ENCODE results near the gene SMG6.

DNA sequence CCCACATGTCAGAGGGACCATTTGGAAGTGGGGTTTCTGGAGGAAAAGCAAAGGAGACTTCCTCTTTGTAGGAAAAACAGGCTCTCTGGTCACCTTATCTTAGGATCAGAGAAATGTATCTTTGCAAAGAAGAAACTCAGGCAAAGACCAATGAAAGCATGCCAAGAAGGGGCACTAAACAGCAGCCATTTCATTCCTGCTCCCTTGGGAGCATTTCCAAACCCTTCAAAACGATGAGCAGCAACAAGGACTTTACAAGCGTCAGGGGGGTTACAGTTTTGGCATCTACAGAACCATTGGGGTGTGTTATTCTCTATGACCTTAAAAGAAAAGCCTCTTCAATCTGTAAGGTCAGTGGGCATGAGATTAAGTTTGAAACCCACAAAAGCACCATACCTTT is 122.8 kb downstream of the SMG6 start:
- TF ChIP-seq, protein P1, sequence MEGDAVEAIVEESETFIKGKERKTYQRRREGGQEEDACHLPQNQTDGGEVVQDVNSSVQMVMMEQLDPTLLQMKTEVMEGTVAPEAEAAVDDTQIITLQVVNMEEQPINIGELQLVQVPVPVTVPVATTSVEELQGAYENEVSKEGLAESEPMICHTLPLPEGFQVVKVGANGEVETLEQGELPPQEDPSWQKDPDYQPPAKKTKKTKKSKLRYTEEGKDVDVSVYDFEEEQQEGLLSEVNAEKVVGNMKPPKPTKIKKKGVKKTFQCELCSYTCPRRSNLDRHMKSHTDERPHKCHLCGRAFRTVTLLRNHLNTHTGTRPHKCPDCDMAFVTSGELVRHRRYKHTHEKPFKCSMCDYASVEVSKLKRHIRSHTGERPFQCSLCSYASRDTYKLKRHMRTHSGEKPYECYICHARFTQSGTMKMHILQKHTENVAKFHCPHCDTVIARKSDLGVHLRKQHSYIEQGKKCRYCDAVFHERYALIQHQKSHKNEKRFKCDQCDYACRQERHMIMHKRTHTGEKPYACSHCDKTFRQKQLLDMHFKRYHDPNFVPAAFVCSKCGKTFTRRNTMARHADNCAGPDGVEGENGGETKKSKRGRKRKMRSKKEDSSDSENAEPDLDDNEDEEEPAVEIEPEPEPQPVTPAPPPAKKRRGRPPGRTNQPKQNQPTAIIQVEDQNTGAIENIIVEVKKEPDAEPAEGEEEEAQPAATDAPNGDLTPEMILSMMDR (IDR thresholded peaks at IDR 0.05) = no peak
- TF ChIP-seq POLR2A (IDR thresholded peaks at IDR 0.05) (no peak), POLR2AphosphoS5 (IDR thresholded peaks at IDR 0.05) (no peak)
